SK-N-SH treated with all-trans-retinoic acid at 6 μM for 48 hours (cell line): ENCODE results near the gene PHETA1.

Experiments used
- CREB5 ChIP-seq: fragments of 250-450 bp; sonication (Bioruptor Pico); IDR thresholded peaks from 2 replicates; pipeline ENCODE4 v1.5.1; 2020; ENCODE audit warnings: low read depth, mild to moderate bottlenecking, moderate library complexity
- ISL1 ChIP-seq: fragments of 250-450 bp; sonication (Bioruptor Pico); IDR thresholded peaks from 2 replicates; pipeline ENCODE4 v2.1.2; 2022; ENCODE audit warnings: mild to moderate bottlenecking, moderate library complexity
- PPARA ChIP-seq: fragments of 250-450 bp; sonication (Bioruptor Pico); IDR thresholded peaks from 2 replicates; pipeline ENCODE4 v1.5.0; 2020; ENCODE audit warnings: mild to moderate bottlenecking, borderline replicate concordance
- RARB ChIP-seq: fragments of 250-450 bp; sonication (Bioruptor Pico); IDR thresholded peaks from 2 replicates; pipeline ENCODE4 v1.8.0; 2021; ENCODE audit warnings: mild to moderate bottlenecking, moderate library complexity
- SNAI2 ChIP-seq: fragments of 250-450 bp; sonication (Bioruptor Pico); IDR thresholded peaks from 2 replicates; pipeline ENCODE4 v1.5.0; 2020; ENCODE audit warnings: mild to moderate bottlenecking, moderate library complexity
- TCF4 ChIP-seq: fragments of 250-450 bp; sonication (Bioruptor Pico); IDR thresholded peaks from 2 replicates; pipeline ENCODE4 v1.8.0; 2021; ENCODE audit warnings: mild to moderate bottlenecking, moderate library complexity, borderline replicate concordance
- TSHZ2 ChIP-seq: fragments of 250-450 bp; sonication (Bioruptor Pico); IDR thresholded peaks from 2 replicates; pipeline ENCODE4 v1.5.0; 2020; ENCODE audit warnings: mild to moderate bottlenecking, moderate library complexity
- ZFP3 ChIP-seq: fragments of 250-450 bp; sonication (Bioruptor Pico); IDR thresholded peaks from 2 replicates; pipeline ENCODE4 v1.5.0; 2020; ENCODE audit warnings: mild to moderate bottlenecking, moderate library complexity
- ZFP30 ChIP-seq: fragments of 450-650 bp; formaldehyde crosslinking; IDR thresholded peaks from 2 replicates; pipeline ENCODE4 v1.5.0; 2022; ENCODE audit warnings: mild to moderate bottlenecking, moderate library complexity
- TF ChIP-seq, protein P1 (sequence below): fragments of 250-450 bp; sonication (Bioruptor Pico); IDR thresholded peaks from 2 replicates; pipeline ENCODE4 v1.8.0; 2020; ENCODE audit warnings: mild to moderate bottlenecking, moderate library complexity, borderline replicate concordance
- TF ChIP-seq, protein P2 (sequence below): fragments of 250-450 bp; sonication (Bioruptor Pico); IDR thresholded peaks from 2 replicates; pipeline ENCODE4 v1.5.1; 2021; ENCODE audit warnings: mild to moderate bottlenecking, moderate library complexity

DNA sequence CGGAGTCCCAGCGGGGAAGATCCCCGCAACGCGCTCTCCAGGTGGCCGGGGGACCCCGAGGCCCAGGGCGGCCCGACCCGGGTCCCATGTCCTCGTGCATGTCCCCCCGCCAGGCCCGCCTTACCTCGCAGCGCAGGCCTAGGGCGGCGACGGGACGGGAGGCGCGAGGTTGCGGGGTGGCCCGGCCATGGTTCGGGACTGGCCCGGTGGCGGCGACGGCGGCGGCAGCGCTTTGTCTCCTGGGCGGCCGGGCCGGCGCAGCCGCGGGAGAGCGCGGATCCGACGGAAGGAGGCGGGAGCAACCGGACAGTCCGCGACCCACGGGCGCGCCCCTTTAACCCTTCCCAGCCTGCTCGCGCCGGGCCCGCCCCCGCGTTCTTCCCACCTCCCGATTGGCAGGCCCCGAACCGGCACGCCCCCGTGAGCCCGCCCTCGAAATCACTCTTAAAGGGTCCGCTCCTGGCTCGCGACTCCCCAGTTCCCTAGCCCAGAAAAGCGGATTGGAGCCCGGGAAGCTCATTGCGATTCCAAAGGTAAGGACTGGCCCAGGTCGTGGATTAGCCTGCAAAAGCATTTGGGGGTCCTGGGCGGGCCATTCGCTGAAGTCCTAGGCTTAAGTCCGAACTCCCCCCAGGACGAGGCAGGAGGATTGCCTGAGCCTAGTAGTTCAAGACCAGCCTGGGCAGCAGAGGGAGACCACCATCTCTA, at the start of gene PHETA1:
- TF ChIP-seq RARB (CRISPR knock-in tag) (no peak), ZFP30 (CRISPR knock-in tag) (no peak), TCF4 (CRISPR knock-in tag) (no peak), PPARA (CRISPR knock-in tag) (no peak), ISL1 (no peak), TSHZ2 (no peak), ZFP3 (no peak), SNAI2 (CRISPR knock-in tag) (no peak), CREB5 (CRISPR knock-in tag) (no peak)
- TF ChIP-seq, protein P1, sequence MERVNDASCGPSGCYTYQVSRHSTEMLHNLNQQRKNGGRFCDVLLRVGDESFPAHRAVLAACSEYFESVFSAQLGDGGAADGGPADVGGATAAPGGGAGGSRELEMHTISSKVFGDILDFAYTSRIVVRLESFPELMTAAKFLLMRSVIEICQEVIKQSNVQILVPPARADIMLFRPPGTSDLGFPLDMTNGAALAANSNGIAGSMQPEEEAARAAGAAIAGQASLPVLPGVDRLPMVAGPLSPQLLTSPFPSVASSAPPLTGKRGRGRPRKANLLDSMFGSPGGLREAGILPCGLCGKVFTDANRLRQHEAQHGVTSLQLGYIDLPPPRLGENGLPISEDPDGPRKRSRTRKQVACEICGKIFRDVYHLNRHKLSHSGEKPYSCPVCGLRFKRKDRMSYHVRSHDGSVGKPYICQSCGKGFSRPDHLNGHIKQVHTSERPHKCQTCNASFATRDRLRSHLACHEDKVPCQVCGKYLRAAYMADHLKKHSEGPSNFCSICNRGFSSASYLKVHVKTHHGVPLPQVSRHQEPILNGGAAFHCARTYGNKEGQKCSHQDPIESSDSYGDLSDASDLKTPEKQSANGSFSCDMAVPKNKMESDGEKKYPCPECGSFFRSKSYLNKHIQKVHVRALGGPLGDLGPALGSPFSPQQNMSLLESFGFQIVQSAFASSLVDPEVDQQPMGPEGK (CRISPR knock-in tag) = no peak
- TF ChIP-seq, protein P2, sequence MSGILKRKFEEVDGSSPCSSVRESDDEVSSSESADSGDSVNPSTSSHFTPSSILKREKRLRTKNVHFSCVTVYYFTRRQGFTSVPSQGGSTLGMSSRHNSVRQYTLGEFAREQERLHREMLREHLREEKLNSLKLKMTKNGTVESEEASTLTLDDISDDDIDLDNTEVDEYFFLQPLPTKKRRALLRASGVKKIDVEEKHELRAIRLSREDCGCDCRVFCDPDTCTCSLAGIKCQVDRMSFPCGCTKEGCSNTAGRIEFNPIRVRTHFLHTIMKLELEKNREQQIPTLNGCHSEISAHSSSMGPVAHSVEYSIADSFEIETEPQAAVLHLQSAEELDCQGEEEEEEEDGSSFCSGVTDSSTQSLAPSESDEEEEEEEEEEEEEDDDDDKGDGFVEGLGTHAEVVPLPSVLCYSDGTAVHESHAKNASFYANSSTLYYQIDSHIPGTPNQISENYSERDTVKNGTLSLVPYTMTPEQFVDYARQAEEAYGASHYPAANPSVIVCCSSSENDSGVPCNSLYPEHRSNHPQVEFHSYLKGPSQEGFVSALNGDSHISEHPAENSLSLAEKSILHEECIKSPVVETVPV (CRISPR knock-in tag) = no peak
